Suprapubic skin (tissue), 4 donors: ENCODE data around the gene TMEFF1.

Experiments
- CTCF ChIP-seq, 2 donors: fragments of 200-600 bp in 1 of 2; fragments of 450-650 bp in 1 of 2; sonication (generic) in 1 of 2; IDR thresholded peaks; one replicate each; pipeline ENCODE4 v1.5.1; 2016 to 2019; ENCODE audit warnings: antibody characterized with exemption in 2 of 2, mild to moderate bottlenecking in 1 of 2, moderate library complexity in 1 of 2
- POLR2A ChIP-seq, 2 donors: fragments of 450-650 bp; IDR thresholded peaks; one replicate each; pipeline ENCODE4 v1.6.1; 2017; ENCODE audit warnings: antibody characterized with exemption in 2 of 2, mild to moderate bottlenecking in 2 of 2, moderate library complexity in 2 of 2
- POLR2AphosphoS5 ChIP-seq, 3 donors: sonication (generic); formaldehyde crosslinking; IDR thresholded peaks; one replicate each; pipeline ENCODE4 v1.6.1; 2017; ENCODE audit warnings: antibody characterized with exemption in 3 of 3

- TF ChIP-seq CTCF (IDR thresholded peaks at IDR 0.05), result no peak
- no peak for TF ChIP-seq POLR2AphosphoS5 (IDR thresholded peaks at IDR 0.05)
- TF ChIP-seq POLR2A (IDR thresholded peaks at IDR 0.05), result no peak
These were observed 124.3 kb downstream of the TMEFF1 start for GRCh38 chr9:100597236-100597635.
